Cardiac muscle cell (in vitro differentiated cells and primary cell): ENCODE data around the gene EXOC4. TPM values are rescaled to one million over a fixed set of nuclear protein-coding genes. Genes with fewer than 3 reads are reported as not detected.
A peak's percentile ranks its signal among the peaks of the same experiment; 100 is the strongest.

Experiments used
- DNase-seq, 2 donors: peaks; one replicate each; pipeline versions ENCODE4 v3.0.0 to v3.0.0-alpha.2; 2010 to 2017; ENCODE audit warnings: low read depth in 1 of 2, low spot score in 1 of 2
- H3K27ac ChIP-seq: fragments of 200-600 bp; sonication (generic); 2 replicates; pipeline ENCODE4 v1.5.1; 2016
- H3K27me3 ChIP-seq: fragments of 200-600 bp; sonication (generic); 2 replicates; pipeline ENCODE4 v1.6.0; 2016; ENCODE audit warnings: control low read depth
- H3K36me3 ChIP-seq: fragments of 200-600 bp; sonication (generic); 2 replicates; pipeline ENCODE4 v1.5.1; 2016; ENCODE audit warnings: control low read depth
- H3K4me1 ChIP-seq: fragments of 200-600 bp; sonication (generic); 2 replicates; pipeline ENCODE4 v1.8.1; 2017; ENCODE audit warnings: low read depth, mild to moderate bottlenecking, mixed run types
- H3K4me3 ChIP-seq: fragments of 200-600 bp; sonication (generic); 2 replicates; pipeline ENCODE4 v1.5.1; 2016; ENCODE audit warnings: mild to moderate bottlenecking
- H3K9me3 ChIP-seq: fragments of 200-600 bp; sonication (generic); 2 replicates; pipeline ENCODE4 v1.5.1; 2017; ENCODE audit warnings: low read depth, mild to moderate bottlenecking, control low read depth
- CTCF ChIP-seq: IDR thresholded peaks from 2 replicates; pipeline ENCODE4 v1.5.1; 2012; ENCODE audit warnings: low read depth, mild to moderate bottlenecking, low read length
- polyA plus RNA-seq: library from polyadenylated mRNA; unstranded; fragments of >200 nt; fragmentation: Nextera tagmentation; extraction: Ambion mirVana; gene quantifications from 2 replicates; pipeline ENCODE4 v1.2.1, GENCODE V29; 2016
- total RNA-seq: library from RNA; depleted of rRNA; stranded (reverse); fragments of >200 nt; gene quantifications from 2 replicates; pipeline ENCODE4 v1.2.3, GENCODE V29; 2016

EXOC4 gene
- total and polyA plus RNA-seq, 2 experiments from 2014 or later = 33.6 to 46.0 TPM

GRCh38 chr7:134028853-134029252 lies 776.0 kb downstream of the EXOC4 start:
- Histone ChIP-seq H3K4me1 (no peaks in the 10 kb centered on the region), H3K27me3 (no peaks in the 10 kb centered on the region), H3K4me3 (no peak overlapping the region), H3K9me3 (no peaks in the 10 kb centered on the region), H3K36me3 (no peaks in the 10 kb centered on the region), H3K27ac (no peak overlapping the region)
- no peak for TF ChIP-seq CTCF
- no peak for DNase-seq

GRCh38 chr7:134029743-134030142 lies 776.9 kb downstream of the EXOC4 start:
- DNase-seq = no peak
- TF ChIP-seq CTCF = no peak
- H3K4me3 ChIP-seq = no peak overlapping the region

GRCh38 chr7:134030460-134030865 lies 777.6 kb downstream of the EXOC4 start:
- Histone ChIP-seq H3K4me3 (no peak overlapping the region), H3K27ac (no peak overlapping the region), H3K9me3 (no peaks in the 10 kb centered on the region), H3K36me3 (no peaks in the 10 kb centered on the region), H3K4me1 (no peaks in the 10 kb centered on the region), H3K27me3 (no peaks in the 10 kb centered on the region)
- DNase-seq = no peak
- no peak for TF ChIP-seq CTCF

More at GRCh38 chr7:134029743-134030142, 776.9 kb downstream of the EXOC4 start:
- H3K36me3 ChIP-seq = no peaks in the 10 kb centered on the region
- no peaks in the 10 kb centered on the region for H3K27me3 ChIP-seq
- no peaks in the 10 kb centered on the region for H3K4me1 ChIP-seq
- no peaks in the 10 kb centered on the region for H3K9me3 ChIP-seq
- no peak overlapping the region for H3K27ac ChIP-seq

- H3K27ac ChIP-seq = no peak overlapping the region
These were observed 779.1 kb downstream of the EXOC4 start for GRCh38 chr7:134031835-134032617.

GRCh38 chr7:134034652-134035051 lies 781.8 kb downstream of the EXOC4 start:
- H3K4me3 ChIP-seq = no peak overlapping the region
- no peaks in the 10 kb centered on the region for H3K9me3 ChIP-seq
- no peaks in the 10 kb centered on the region for H3K27me3 ChIP-seq
- H3K27ac ChIP-seq = no peak overlapping the region
- DNase-seq = no peak
- no peaks in the 10 kb centered on the region for H3K36me3 ChIP-seq
- TF ChIP-seq CTCF = no peak
- H3K4me1 ChIP-seq = no peaks in the 10 kb centered on the region

More at GRCh38 chr7:134031835-134032617, 779.1 kb downstream of the EXOC4 start:
- peak; percentile 10 for TF ChIP-seq CTCF
- H3K4me1 ChIP-seq = no peaks in the 10 kb centered on the region
- H3K27me3 ChIP-seq = no peaks in the 10 kb centered on the region
- H3K36me3 ChIP-seq = no peaks in the 10 kb centered on the region
- DNase-seq = peak; percentile 4 to 23
- H3K4me3 ChIP-seq = no peak overlapping the region
- H3K9me3 ChIP-seq = no peaks in the 10 kb centered on the region
